Spinal cord (tissue), 4 donors: ENCODE measurements around the gene HHEX. TPM values are rescaled to one million over a fixed set of nuclear protein-coding genes. Genes with fewer than 3 reads are reported as not detected.

Source experiments
- polyA plus RNA-seq, 2 donors: library from polyadenylated mRNA; unstranded; fragments of 120-200 nt; gene quantifications; one replicate each; pipeline ENCODE4 v1.2.1, GENCODE V29; 2013; ENCODE audit not compliant: insufficient read length in 2 of 2
- small RNA-seq: library from RNA; depleted of rRNA; stranded (forward); fragments of <200 nt; gene quantifications from one replicate; pipeline ENCODE3, GENCODE V24; 2014; ENCODE audit warnings: low replicate concordance
- total RNA-seq, 2 donors: library from RNA; depleted of rRNA in 1 of 2; stranded (reverse); fragments of 120-200 nt in 1 of 2; fragments of >200 nt in 1 of 2; gene quantifications; one replicate each; pipeline versions ENCODE4 v1.2.3 to v1.2.4, GENCODE V29; 2013 to 2014

The HHEX gene
- total and polyA plus RNA-seq, 4 donors, result 6.0 to 8.8 (median 7.1) TPM

Small RNA genes lying within 50 kb of the gene (small RNA-seq; reads per million reads assigned to genes)
- gene RF00019 (not detected), gene RN7SL644P (not detected)

Other genes starting within 250 kb of the HHEX start
- 10 to 100 TPM; 26.0 to 30.1 TPM for gene IDE, start 115.9 kb upstream of the HHEX start, total RNA-seq
- gene IDE, start 115.9 kb upstream of the HHEX start, polyA plus RNA-seq, result 10 to 100 TPM; 16.0 to 16.5 TPM
- gene KIF11, start 96.8 kb upstream of the HHEX start, total RNA-seq, result 10 to 100 TPM; 14.4 to 15.2 TPM
- 10 to 100 TPM; 13.6 to 18.7 TPM for gene KIF11, start 96.8 kb upstream of the HHEX start, polyA plus RNA-seq
- gene EXOC6, start 158.6 kb downstream of the HHEX start, total RNA-seq, result 10 to 100 TPM; 22.8 to 46.6 TPM
- gene EXOC6, start 158.6 kb downstream of the HHEX start, polyA plus RNA-seq, result 10 to 100 TPM; 16.5 to 19.7 TPM